GM18870 (cell line): ENCODE results near the gene THAP12.
"Not testable (repeated sequence)": the region's sequence is repeated elsewhere in the genome, so short reads cannot be mapped to it uniquely, and the experiment has no call there.

Source experiments
- ATAC-seq: cut with Tn5 transposase; IDR thresholded peaks from one replicate; pipeline ENCODE4 v1.9.1; 2021; ENCODE audit warnings: moderate library complexity; ENCODE audit not compliant: unreplicated experiment

THAP12 gene

GRCh38 chr11:76380977-76381719, at the start of gene THAP12, which contains the start of gene GVQW3:
THAP12 (minus strand) TSS chr11:76381132; CDS start chr11:76380836, 296 bp downstream.
GVQW3 (plus strand) TSS chr11:76381323; CDS start chr11:76381829, 506 bp downstream.
- ATAC-seq = peak; percentile 52

- ATAC-seq = no peak
These were observed 45.7 kb upstream of the THAP12 start for GRCh38 chr11:76426660-76427059.

- ATAC-seq = peak; percentile 26
These were observed 44.0 kb upstream of the THAP12 start for GRCh38 chr11:76424891-76425290.

GRCh38 chr11:76424379-76424778, 43.4 kb upstream of the THAP12 start:
- ATAC-seq = peak; percentile 78

GRCh38 chr11:76419896-76420295, 39.0 kb upstream of the THAP12 start:
- ATAC-seq = no peak

- ATAC-seq = no peak
These were observed 34.1 kb upstream of the THAP12 start for GRCh38 chr11:76415073-76415472.

- ATAC-seq = no peak
These were observed 30.0 kb upstream of the THAP12 start for GRCh38 chr11:76410851-76411357.

GRCh38 chr11:76408171-76408965, 27.4 kb upstream of the THAP12 start:
- ATAC-seq = no peak

GRCh38 chr11:76406359-76406758, 25.4 kb upstream of the THAP12 start:
- no peak for ATAC-seq

GRCh38 chr11:76401484-76401883, 20.6 kb upstream of the THAP12 start:
- not testable (repeated sequence) for ATAC-seq

GRCh38 chr11:76400967-76401366, 20.0 kb upstream of the THAP12 start:
- no peak for ATAC-seq

GRCh38 chr11:76397383-76397782, 16.5 kb upstream of the THAP12 start:
- no peak for ATAC-seq

GRCh38 chr11:76395296-76395695, 14.4 kb upstream of the THAP12 start:
- ATAC-seq = no peak

- ATAC-seq = no peak
These were observed 13.5 kb upstream of the THAP12 start for GRCh38 chr11:76394411-76394810.

- no peak for ATAC-seq
These were observed 11.9 kb upstream of the THAP12 start for GRCh38 chr11:76392870-76393269.

- no peak for ATAC-seq
These were observed 11.0 kb upstream of the THAP12 start for GRCh38 chr11:76391811-76392475.

GRCh38 chr11:76391021-76391420, 10.1 kb upstream of the THAP12 start:
- no peak for ATAC-seq

GRCh38 chr11:76388408-76388807, 7.5 kb upstream of the THAP12 start:
- no peak for ATAC-seq

GRCh38 chr11:76385903-76386302, 5.0 kb upstream of the THAP12 start:
- no peak for ATAC-seq

GRCh38 chr11:76382209-76382608, 1.3 kb upstream of the THAP12 start:
- ATAC-seq = no peak
